Activated T-helper 1 cell treated with Interleukin-2 at 50 U/mL for 16 hours (primary cell): ENCODE data around the gene RNF121.
A peak's percentile ranks its signal among the peaks of the same experiment; 100 is the strongest.
"Not testable (repeated sequence)": the region's sequence is repeated elsewhere in the genome, so short reads cannot be mapped to it uniquely, and the experiment has no call there.

ENCODE experiments used
- DNase-seq: peaks from one replicate; pipeline ENCODE4 v3.0.0-alpha.2; 2020; ENCODE audit warnings: low read depth

The RNF121 gene

DNA sequence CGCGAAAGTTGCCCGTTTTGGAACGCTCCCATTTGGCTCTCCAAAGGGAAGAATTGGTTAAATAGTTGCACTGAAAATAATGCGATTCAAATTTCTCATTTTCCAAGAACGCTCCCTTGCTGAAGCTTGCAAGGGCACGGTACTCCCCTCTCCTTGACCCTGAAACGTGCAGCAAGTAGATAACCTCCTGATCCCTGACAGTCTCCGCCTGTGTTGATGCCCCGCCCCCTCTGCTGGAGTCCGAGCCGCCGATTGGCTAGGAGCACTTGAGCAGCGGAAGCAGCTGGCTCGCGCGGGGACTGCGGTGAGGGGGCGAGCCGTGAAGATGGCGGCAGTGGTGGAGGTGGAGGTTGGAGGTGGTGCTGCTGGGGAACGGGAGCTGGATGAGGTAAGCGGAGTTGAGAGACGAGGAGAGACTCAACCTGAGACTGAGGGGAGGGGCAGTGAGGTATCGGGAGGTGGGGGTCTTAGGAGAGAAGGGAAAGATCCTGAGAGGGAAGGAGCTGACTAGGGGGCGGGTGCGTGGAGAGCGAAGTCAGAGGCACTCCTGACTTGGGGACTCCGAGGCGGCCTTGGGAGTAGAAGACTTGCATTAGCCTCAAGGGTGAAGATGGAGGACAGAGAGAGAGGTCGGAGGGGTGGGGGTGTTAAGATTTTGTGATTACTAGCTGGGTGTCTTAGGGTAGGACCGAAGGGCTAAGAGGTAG, at the start of gene RNF121:
Gene RNF121 (plus strand): TSS at position 310 of the 707 bp plus-strand sequence. CDS start 16 bp downstream, at position 326.
- peak; percentile 93 for DNase-seq

DNA sequence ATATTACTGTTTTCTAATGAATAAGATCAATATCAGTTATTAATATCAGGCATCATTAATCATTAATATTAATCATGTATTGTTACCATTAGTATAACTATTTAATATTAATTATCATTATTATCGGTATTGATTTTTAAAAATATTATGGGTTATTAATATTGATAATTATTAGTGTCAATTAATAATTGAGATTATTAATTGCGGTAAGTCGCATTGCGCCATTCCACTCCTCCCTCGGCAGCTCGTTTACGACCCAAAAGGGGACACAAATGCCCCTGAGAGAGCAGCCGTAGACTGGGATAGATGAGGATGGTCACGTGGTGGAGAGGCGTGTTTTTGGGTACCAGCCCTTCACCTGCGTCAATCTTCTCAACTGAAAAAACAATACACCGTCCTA, 43.0 kb upstream of the RNF121 start:
- DNase-seq = not testable (repeated sequence)

DNA sequence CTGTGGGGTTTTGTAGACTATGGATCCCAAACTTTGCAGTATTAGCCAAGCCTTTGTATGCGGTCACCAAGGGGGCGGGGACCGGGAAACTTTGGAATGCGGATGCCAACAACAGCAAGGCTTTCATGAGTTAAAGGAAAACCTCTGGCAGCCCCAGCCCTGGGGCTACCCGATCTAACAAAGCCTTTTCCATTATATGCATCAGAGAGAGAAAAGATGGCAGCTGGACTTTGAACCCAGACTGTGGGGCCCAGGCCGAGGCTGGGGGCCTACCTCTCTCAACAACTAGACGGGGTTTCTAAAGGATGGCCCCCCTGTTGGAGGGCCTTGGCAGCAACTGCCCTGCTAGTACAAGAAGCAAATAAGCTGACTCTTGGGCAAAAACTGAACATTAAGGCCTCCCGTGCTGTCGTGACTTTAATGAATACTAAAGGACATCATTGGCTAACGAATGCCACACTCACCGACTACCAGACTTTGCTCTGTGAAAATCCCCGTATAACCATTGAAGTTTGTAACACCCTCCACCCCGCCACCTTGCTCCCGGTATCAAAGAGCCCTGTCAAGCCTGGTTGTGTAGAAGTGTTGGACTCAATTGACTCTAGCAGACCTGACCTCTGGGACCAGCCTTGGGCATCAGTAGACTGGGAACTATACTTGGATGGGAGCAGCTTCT, 40.4 kb upstream of the RNF121 start:
- DNase-seq = not testable (repeated sequence)

DNA sequence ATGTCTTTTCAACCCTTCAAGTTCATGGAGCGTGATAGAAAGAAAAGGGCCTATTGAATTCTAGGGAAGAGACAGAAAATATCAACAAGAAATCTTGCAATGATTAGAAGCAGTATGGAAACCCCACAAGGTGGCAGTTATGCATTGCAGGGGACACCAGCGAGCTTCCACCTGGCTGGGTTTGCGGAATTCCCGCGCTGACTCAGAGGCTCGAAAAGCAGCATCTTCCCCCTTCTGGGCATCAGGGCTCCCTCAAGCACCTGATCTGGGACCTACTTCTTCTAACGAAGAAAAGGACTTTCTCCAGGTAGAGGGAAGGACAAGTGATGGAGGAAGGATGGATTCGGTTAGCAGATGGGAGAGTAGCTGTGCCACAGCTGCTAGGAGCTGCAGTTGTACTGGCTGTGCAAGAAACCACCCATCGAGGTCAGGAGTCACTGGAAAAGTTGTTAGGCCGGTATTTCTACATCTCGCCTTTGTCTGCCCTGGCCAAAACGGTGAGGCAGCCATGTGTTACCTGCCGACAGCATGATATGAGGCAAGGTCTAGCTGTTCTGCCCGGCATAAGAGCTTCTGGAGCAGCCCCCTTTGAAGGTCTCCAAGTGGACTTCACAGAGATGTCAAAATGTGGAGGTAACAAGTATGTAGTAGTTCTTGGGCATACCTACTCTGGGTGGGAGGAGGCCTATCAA, 39.5 kb upstream of the RNF121 start:
- not testable (repeated sequence) for DNase-seq

DNA sequence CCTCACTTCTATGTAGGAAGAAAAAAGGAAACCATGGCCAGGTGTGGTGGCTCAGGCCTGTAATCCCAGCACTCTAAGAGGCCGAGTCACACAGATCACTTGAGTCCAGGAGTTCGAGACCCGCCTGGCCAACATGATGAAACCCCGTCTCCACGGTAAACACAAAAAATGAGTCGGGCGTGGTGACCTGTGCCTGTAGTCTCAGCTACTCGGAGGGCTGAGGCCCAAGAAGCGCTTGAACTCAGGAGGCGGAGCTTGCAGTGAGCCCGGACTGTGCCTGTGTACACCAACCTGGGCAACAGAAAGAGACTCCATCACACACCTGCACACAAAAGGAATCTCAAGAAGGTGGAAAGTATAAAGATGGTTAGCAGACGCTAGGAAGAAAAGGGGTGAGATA, 32.9 kb upstream of the RNF121 start:
- no peak for DNase-seq

DNA sequence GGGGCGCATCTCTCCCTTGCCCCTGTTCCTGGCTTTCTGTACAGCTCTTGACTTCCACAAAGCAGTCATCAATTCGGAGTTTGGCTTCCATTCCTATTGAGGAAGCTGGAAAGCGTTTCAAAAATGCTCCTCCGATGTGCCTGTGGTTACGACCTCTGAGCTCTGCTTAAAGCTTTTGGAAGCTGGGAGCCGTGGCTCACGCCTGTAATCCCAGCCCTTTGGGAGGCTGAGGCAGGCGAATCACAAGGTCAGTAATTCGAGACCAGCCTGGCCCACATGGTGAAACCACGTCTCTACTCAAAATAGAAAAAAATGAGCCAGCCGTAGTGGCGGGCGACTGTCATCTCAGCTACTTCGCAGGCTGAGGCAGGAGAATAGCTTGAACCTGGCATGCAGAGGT, 27.7 kb upstream of the RNF121 start:
- not testable (repeated sequence) for DNase-seq

DNA sequence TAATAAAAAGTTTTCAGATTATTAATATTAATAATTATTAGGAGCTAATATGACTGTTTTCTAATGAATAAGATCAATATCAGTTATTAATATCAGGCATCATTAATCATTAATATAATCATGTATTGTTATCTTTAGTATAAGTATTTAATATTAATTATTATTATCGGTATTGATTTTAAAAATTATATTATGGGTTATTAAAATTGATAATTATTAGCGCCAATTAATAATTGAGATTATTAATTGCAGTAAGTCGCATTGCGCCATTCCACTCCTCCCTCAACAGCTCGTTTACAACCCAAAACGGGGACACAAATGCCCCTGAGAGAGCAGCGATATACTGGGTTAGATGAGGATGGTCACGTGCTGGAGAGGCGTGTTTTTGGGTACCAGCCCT, 20.6 kb upstream of the RNF121 start:
- no peak for DNase-seq

DNA sequence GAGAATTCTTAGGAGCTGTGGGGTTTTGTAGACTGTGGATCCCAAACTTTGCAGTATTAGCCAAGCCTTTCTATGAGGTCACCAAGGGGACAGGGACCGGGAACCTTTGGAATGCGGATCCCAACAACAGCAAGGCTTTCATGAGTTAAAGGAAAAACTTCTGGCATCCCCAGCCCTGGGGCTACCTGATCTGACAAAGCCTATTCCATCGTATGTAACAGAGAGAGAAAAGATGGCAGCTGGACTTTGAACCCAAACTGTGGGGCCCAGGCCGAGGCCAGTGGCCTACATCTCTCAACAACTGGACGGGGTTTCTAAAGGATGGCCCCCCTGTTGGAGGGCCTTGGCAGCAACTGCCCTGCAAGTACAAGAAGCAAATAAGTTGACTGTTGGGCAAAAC, 18.1 kb upstream of the RNF121 start:
- not testable (repeated sequence) for DNase-seq

DNA sequence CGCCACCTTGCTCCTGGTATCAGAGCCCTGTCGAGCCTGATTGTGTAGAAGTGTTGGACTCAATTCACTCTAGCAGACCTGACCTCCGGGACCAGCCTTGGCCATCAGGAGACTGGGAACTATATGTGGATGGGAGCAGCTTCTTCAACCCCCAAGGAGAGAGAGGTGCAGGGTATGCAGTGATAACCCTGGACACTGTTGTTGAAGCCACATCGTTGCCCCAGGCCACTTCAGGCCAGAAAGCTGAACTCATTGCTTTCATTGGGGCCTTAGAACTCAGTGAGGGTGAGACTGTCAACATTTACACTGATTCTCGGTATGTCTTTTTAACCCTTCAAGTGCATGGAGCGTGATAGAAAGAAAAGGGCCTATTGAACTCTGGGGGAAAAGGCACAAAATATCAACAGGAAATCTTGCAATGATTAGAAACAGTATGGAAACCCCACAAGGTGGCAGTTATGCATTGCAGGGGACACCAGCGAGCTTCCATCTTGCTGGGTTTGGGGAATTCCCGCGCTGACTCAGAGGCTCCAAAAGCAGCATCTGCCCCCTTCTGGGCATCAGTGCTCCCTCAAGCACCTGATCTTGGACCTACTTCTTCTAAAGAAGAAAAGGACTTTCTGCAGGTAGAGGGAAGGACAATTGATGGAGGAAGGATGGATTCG, 17.4 kb upstream of the RNF121 start:
- not testable (repeated sequence) for DNase-seq

DNA sequence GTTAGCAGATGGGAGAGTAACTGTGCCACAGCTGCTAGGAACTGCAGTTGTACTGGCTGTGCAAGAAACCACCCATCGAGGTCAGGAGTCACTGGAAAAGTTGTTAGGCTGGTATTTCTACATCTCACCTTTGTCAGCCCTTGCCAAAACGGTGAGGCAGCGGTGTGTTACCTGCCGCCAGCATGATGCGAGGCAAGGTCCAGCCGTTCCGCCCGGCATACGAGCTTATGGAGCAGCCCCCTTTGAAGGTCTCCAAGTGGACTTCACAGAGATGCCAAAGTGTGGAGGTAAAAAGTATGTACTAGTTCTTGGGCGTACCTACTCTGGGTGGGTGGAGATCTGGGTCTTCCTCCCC, 16.9 kb upstream of the RNF121 start:
- not testable (repeated sequence) for DNase-seq

DNA sequence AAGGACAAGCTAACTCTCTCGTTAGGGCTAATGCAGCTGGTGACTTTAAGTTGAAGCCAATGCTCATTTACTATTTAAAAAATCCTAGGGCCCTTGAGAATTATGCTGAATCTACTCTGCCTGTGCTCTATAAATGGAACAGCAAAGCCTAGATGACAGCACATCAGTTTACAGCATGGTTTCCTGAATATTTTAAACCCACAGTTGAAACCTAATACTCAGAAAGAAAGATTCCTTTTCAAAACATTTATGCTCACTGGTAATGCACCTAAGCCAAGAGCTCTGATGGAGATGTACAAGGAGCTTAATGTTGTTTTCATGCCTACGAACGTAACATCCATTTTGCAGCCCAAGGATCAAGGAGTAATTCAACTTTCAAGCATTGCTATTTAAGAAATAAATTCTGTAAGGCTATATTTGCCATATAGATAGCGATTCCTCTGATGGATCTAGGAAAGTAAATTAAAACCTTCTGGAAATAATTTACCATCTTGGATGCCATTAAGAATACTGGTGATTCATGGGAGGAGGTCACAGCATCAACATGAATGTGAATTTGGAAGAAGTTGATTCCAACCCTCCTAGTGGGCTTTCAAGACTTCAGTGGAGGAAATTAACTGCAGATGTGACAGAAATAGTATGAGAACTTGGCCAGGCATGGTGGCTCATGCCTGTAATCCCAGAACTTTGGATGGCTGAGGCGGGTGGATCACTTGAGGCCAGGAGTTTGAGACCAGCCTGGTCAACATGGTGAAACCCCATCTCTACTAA, 14.9 kb upstream of the RNF121 start:
- DNase-seq = no peak

DNA sequence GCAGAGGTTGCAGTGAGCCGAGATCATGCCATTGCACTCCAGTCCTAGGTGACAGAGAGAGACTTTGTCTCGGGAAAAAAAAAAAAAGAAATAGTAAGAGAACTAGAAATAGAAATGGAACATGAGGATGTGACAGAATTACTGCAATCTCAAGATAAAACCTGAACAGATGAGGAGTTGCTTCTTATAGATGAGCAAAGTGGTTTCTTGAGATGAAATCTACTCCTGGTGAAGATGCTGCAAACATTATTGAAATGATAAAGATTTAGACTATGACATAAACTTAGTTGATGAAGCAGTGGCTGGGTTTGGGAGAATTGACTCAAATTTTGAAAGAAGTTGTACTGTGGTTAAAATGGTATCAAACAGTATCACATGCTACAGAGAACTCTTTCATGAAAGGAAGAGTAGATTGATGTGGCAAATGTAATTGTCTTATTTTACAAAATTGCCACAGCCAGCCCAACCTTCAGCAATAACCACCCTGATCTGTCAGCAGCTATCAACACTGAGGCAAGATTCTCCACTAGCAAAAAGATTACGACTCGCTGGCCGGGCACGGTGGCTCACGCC, 14.1 kb upstream of the RNF121 start:
- no peak for DNase-seq

DNA sequence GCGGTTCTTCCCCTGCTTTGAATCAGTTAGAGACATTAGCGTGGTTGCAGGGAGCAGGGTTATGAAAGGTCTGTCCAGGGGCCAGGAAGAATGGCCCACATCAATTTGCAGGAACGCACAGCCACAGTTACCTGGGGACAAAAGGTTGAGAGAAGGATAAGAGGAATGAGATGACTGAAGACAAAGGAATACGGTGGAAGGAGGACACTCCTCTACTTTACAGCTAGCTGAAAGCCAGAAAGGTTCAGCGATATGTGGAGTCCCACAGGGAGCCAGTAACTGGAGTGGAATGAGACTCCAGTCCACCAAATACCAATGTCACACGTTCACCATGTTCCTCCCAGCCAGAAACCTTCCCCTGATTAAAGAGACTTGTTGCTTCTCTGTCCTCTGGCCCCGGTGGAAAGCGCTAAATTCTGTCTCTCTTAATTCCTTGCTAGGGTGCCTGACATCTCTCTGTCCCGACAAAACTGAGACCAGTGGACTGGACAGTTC, 11.2 kb upstream of the RNF121 start:
- DNase-seq = no peak

DNA sequence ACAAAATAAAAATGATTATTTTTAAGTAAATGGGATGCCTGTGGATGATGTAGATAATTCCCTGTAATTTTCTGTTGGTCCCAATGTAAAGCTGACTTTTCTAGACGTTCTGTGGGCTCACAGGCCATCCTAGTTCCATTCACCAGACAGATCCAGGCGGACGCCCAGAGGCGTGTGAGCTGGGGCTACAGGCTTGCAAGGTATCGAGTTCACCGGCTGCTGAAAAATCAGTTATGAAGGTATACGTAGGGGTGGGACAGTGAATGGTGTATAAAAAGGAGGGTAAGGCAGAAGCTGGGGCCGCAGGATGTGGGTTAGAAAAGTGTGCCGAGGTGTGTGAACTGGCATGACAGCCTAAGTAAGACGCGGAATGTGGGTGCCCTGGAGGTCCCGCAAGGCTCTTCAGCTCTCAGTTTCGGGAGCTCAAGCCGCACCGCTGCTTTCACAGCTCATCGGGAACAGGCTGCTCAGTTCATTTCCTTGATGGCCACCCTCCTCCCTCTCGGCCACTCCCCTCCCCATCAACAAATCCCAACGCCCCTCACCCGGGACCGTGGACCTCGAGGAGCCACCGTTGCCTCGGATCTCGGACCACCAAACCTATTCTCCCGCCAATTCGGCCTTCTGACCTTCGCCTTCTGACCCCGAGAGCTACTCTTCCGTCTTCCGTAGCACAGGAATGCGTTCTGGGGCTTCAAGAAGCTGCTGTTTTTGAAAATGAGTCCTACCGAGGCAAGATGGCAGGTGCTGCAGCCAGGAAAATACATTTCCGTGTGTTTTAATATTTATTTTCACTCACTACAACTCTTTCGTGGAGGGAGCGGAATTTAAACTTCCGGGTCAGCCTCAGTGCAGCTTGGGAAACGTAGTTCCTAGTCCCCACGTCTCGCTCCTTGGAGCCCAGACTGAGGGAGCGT, 768 bp upstream of the RNF121 start, which contains the start of gene XNDC1N:
Gene XNDC1N (minus strand): TSS at position 775 of the 917 bp plus-strand sequence. CDS start 5,241 bp downstream, outside the sequence.
- DNase-seq = peak; percentile 13

DNA sequence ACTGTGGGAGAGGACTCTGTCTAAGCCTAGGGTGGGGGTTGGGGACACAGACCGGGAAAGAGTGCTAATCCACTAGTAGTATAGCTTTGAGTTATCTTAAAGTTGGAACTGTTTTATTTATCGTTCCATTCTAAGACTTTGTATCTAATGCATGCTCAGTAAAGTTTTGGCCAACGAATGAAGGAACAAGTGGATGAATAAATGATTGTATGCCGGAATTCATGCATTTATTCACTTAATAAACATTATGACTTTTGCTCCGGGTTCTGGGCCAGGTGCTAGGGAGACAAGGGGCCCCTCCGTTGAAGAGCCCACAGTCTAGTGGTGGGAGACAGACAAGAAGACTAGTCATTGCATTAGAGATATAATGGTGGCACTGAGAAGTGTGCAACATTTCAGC, 645 bp downstream of the RNF121 start:
- DNase-seq = no peak

DNA sequence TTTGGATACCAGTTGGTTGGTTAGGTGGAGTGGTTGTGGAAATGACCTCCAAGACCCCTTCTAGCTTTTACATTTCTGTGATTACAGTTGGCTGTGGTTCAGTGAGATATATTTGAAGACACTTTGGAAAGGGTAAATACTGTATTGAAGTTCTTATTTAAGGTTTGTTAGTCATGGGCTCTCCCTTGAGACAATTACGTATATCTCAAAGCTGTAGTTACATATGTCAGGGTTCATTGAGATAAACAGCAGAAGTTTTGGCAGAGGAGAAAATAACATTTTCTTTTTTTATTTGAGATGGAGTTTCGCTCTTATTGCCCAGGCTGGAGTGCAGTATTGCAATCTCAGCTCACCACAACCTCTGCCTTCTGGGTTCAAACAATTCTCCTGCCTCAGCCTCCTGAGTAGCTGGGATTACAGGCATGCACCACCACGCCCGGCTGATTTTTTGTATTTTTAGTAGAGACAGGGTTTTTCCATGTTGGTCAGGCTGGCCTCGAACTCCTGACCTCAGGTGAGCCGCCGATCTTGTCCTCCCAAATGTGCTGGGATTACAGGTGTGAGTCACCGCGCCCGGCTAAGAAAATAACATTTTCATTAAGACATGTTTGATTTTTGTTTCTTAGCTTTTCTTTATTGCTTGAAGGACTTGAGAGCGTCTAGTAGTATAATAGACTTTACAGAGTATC, 1.9 kb downstream of the RNF121 start:
- DNase-seq = no peak

DNA sequence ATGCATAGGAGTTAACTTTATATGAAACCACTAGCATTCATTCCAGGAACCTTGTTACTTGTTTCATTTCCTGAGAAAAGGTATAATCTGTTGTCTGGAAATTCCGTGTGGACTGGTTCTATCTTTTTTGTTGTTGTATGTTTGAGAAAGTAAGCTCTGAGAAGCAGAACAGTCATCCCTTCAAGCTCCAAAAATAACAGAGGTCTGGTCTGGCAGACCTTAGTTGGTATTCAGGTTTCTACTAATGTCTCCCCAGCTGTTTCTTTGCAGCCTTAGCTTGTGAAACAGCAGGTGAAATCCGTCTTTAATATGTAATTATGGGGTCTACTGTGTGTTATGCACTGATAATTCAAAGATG, 2.4 kb downstream of the RNF121 start:
- DNase-seq = no peak

DNA sequence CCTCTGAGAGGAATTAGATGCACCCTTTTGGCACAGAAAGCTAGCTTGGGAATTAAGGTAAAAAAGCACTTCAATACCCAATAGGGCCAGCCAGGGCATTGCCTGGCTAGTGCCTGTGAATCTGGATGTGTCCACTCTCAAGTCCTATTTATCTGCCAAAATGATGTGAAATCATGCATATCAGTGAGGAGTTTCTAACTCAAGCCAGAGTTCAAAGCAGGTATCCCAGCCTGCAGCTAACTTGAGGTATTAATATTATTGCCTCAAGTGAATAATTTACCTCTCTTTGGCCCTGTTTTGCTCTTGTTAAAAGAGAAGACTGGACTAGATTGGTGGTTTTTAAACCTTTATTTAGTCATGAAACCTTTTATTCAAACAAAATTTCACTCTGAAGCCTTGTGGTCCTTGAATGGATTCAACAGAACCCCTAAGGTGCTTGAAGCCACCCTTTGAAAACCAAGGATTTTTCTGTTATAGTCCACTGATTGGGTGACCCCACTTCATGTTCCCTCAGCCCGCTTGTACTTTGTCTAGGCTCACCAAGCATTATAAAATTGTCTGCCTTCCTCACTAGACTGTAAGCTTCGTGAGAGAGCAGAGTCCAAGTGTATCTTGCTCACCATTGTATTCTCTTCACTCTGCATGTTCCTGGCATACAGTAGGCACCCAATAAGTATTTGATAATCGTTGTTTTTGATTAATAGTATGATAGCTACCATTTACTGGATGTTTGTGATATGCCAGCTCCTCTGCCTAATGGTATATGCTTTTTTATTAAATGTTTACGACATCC, 4.5 kb downstream of the RNF121 start:
- DNase-seq = no peak

DNA sequence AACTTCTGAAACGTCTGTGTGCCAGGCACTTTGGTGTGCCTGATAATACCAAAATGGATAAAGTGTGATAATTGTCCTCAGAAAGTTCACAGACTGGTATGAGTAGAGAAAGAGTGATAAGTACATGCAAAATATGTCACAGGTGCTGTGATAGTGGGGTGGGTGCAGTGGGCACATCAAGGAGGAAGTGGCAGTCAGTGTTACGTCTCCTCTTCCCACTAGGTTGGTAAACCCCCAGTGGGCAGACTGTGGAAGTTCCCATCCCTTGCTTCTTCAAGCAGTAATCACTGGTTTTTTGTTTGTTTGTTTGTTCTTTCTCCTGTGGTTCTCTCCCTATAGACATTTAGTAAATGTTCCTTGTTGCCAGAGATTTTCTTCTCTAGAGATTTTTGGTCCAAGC, 5.4 kb downstream of the RNF121 start:
- no peak for DNase-seq
